Endothelial cell of umbilical vein (primary cell): ENCODE measurements around the gene MTM1. TPM values are rescaled to one million over a fixed set of nuclear protein-coding genes. Genes with fewer than 3 reads are reported as not detected.

Source experiments
- BruUV-seq: library from RNA; stranded (reverse); fragments of 400-500 nt; replicated peaks from 2 replicates; lab custom pipeline; 2021; lab: Mats Ljungman, UMichigan
- CTCF ChIA-PET: fragments of 300-600, 350-600 bp; sonication (Branson Sonifier 250); formaldehyde crosslinking; loops from one replicate; lab custom pipeline; 2021; ENCODE audit warnings: antibody characterized with exemption, inconsistent platforms; lab: Charles Lee
- POLR2A ChIA-PET: fragments of 300-600, 350-600 bp; sonication (Branson Sonifier 250); formaldehyde crosslinking; loops from one replicate; lab custom pipeline; 2021; ENCODE audit warnings: antibody characterized with exemption, inconsistent platforms; lab: Charles Lee
- DNase-seq: peaks from one replicate; pipeline ENCODE4 v3.0.0-alpha.2; 2011; ENCODE audit warnings: low read depth, low spot score
- FAIRE-seq: peaks from 2 replicates; lab custom pipeline; 2011; peaks lifted over from hg19 to GRCh38; lab: Jason Lieb, UNC
- H2AFZ ChIP-seq: 2 replicates; pipeline ENCODE4 v1.6.0; 2012; ENCODE audit warnings: low read depth, low read length, control low read depth, inconsistent platforms
- H3K27ac ChIP-seq: 2 replicates; pipeline ENCODE4 v1.5.1; 2011; ENCODE audit warnings: low read depth, mild to moderate bottlenecking, control low read depth, low read length, moderate library complexity; ENCODE audit not compliant: insufficient read depth
- H3K27me3 ChIP-seq, 2 experiments: 2 replicates each; pipeline versions ENCODE4 v1.6.0 to v1.6.1; 2011; ENCODE audit warnings: low read length in 2 of 2, mixed read lengths in 1 of 2; ENCODE audit not compliant: control insufficient read depth in 2 of 2, insufficient read depth in 2 of 2
- H3K36me3 ChIP-seq, 2 experiments: 2 replicates in 1 of 2; 3 replicates in 1 of 2; pipeline ENCODE4 v1.5.1; 2011; ENCODE audit warnings: low read length in 2 of 2, mild to moderate bottlenecking in 1 of 2, moderate library complexity in 1 of 2; ENCODE audit not compliant: control insufficient read depth in 2 of 2, insufficient read depth in 2 of 2; ENCODE audit errors: extremely low read depth in 1 of 2
- H3K4me1 ChIP-seq: 3 replicates; pipeline ENCODE4 v1.5.1; 2011; ENCODE audit warnings: mild to moderate bottlenecking, low read length; ENCODE audit not compliant: control insufficient read depth, insufficient read depth; ENCODE audit errors: extremely low read depth
- H3K4me2 ChIP-seq: 2 replicates; pipeline ENCODE4 v1.6.1; 2011; ENCODE audit warnings: low read length, control low read depth, mixed read lengths; ENCODE audit not compliant: insufficient read depth
- H3K4me3 ChIP-seq, 3 experiments: fragments of 200-600 bp in 1 of 3; sonication (generic), shearing (Covaris generic) in 1 of 3; replicated peaks in 1 of 3; 2 replicates each; pipeline ENCODE4 v1.5.1; 2011 to 2016; ENCODE audit warnings: control low read depth in 3 of 3, low read length in 3 of 3, mild to moderate bottlenecking in 2 of 3, inconsistent platforms in 1 of 3, low read depth in 1 of 3, moderate library complexity in 1 of 3; ENCODE audit not compliant: insufficient read depth in 1 of 3
- H3K79me2 ChIP-seq: 2 replicates; pipeline ENCODE4 v1.6.0; 2012; ENCODE audit warnings: low read length, inconsistent platforms; ENCODE audit not compliant: control insufficient read depth, insufficient read depth
- H3K9ac ChIP-seq: replicated peaks from 2 replicates; pipeline ENCODE3; 2011; ENCODE audit warnings: low read length, control low read depth; ENCODE audit not compliant: insufficient read depth; ENCODE audit errors: extremely low read depth
- H3K9me1 ChIP-seq: replicated peaks from 3 replicates; pipeline ENCODE4 v1.6.0; 2011; ENCODE audit warnings: mild to moderate bottlenecking, low read length; ENCODE audit not compliant: control insufficient read depth, insufficient read depth; ENCODE audit errors: extremely low read depth
- H3K9me3 ChIP-seq: replicated peaks from 2 replicates; pipeline ENCODE4 v1.5.1; 2012; ENCODE audit warnings: low read length, inconsistent platforms; ENCODE audit not compliant: control insufficient read depth, insufficient read depth
- H4K20me1 ChIP-seq: replicated peaks from 2 replicates; pipeline ENCODE3; 2011; ENCODE audit warnings: mild to moderate bottlenecking, low read length; ENCODE audit not compliant: control insufficient read depth, insufficient read depth; ENCODE audit errors: extremely low read depth
- EZH2 ChIP-seq: IDR thresholded peaks from 2 replicates; pipeline ENCODE4 v1.6.1; 2012; ENCODE audit warnings: borderline replicate concordance, low read depth, mild to moderate bottlenecking, moderate library complexity, low read length, inconsistent platforms; ENCODE audit not compliant: severe bottlenecking
- FOS ChIP-seq: IDR thresholded peaks from 2 replicates; pipeline ENCODE4 v1.6.1; 2011; ENCODE audit warnings: mild to moderate bottlenecking, low read length, moderate library complexity, borderline replicate concordance; ENCODE audit not compliant: insufficient read depth
- GATA2 ChIP-seq: IDR thresholded peaks from 2 replicates; pipeline ENCODE4 v1.7.0; 2011; ENCODE audit warnings: low read depth, mild to moderate bottlenecking, moderate library complexity, mixed read lengths, low read length; ENCODE audit not compliant: insufficient read length, insufficient read depth
- MAX ChIP-seq: IDR thresholded peaks from 2 replicates; pipeline ENCODE4 v1.6.1; 2011; ENCODE audit not compliant: insufficient read depth, insufficient read length
- MYC ChIP-seq: IDR thresholded peaks from one replicate; pipeline ENCODE4 v1.6.1; 2011; ENCODE audit warnings: mild to moderate bottlenecking, low read depth, low read length
- POLR2AphosphoS5 ChIP-seq: IDR thresholded peaks from 2 replicates; pipeline ENCODE4 v1.6.1; 2012; ENCODE audit warnings: low read depth, mild to moderate bottlenecking, control low read depth, low read length, moderate library complexity; ENCODE audit not compliant: insufficient read depth
- dilution Hi-C: fragments of 300-500 bp; cut with MboI; formaldehyde crosslinking; loops from one replicate; pipeline ENCODE4 v1.15.0; 2019; ENCODE audit warnings: low sequenced_read_pairs; ENCODE audit not compliant: extremely low pct_ligation_motif_present
- intact Hi-C: fragments of 100-400 bp; cut with micrococcal nuclease; formaldehyde crosslinking; loops from one replicate; pipeline ENCODE4 v1.10.0; 2022
- polyA plus RNA-seq, 4 experiments: library from polyadenylated mRNA; depleted of rRNA in 3 of 4; stranded (reverse) in 3 of 4; unstranded in 1 of 4; fragments of >200 nt; gene quantifications; 2 replicates each; pipeline versions ENCODE4 v1.2.1 to v1.2.3, GENCODE V29; 2011 to 2012; ENCODE audit warnings: missing spikeins in 1 of 4
- total RNA-seq: library from RNA; stranded (reverse); gene quantifications from 2 replicates; pipeline ENCODE4 v1.2.3, GENCODE V29; 2021

The MTM1 gene
- total and polyA plus RNA-seq, 2 donors (not counting 3 experiments of a cell fraction or from before 2014, with no cell fraction given), result 2.4 to 13.2 TPM

GRCh38 chrX:150529587-150529986, 38.8 kb upstream of the MTM1 start:
- Histone ChIP-seq H3K9me1 (no peaks in the 10 kb centered on the region), H3K9ac (no peak overlapping the region), H3K9me3 (no peaks in the 10 kb centered on the region), H2AFZ (no peak overlapping the region), H3K27me3 (no peaks in the 10 kb centered on the region), H3K79me2 (no peaks in the 10 kb centered on the region), H3K27ac (no peak overlapping the region), H3K4me2 (no peak overlapping the region), H3K36me3 (no peaks in the 10 kb centered on the region), H3K4me1 (no peaks in the 10 kb centered on the region), H4K20me1 (no peaks in the 10 kb centered on the region), H3K4me3 (no peak overlapping the region)
- POLR2A ChIA-PET, result no interaction called here
- BruUV-seq, result no TSS peak
- TF ChIP-seq POLR2AphosphoS5, result no peak
- TF ChIP-seq FOS, result no peak
- no peak for TF ChIP-seq EZH2
- no peak for TF ChIP-seq MYC
- no peak for DNase-seq
- FAIRE-seq, result no peak
- dilution Hi-C loops, result no loop called here
- intact Hi-C loops, result no loop called here
- CTCF ChIA-PET, result no interaction called here

DNA sequence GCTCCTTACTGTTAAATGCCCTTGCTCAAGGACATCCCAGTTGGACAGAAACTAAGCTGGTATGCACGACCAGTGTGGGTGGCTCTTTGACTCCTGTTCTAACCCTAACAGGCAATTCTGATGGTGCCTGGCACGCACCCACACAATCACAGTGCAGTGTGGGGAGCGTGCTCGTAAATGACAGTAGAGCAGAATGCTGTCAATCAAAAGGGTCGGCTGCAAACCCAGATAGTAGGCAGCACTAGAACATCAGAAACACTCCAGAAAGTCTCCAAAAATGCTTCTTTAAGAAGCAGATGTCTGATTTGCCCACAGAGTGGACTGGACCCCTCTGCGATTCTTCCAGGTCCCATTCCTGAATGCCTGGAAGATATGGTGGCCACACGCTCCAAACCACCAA, 37.6 kb upstream of the MTM1 start:
- dilution Hi-C loops, result no loop called here
- intact Hi-C loops, result no loop called here
- H3K27ac ChIP-seq, result no peak overlapping the region
- no peaks in the 10 kb centered on the region for H3K36me3 ChIP-seq
- H3K9me3 ChIP-seq, result no peaks in the 10 kb centered on the region
- DNase-seq (no peak), FAIRE-seq (no peak)
- ChIA-PET CTCF (interaction anchor here (1.0 kb wide), 1 partner anchor 26 kb away, joined by 3 read pairs; no protein-coding TSS in a partner anchor), POLR2A (no interaction called here)
- BruUV-seq, result no TSS peak
- H3K4me1 ChIP-seq, result no peaks in the 10 kb centered on the region
- H4K20me1 ChIP-seq, result no peaks in the 10 kb centered on the region
- no peak overlapping the region for H3K4me3 ChIP-seq
- peaks cover 0 to 3% of the 10 kb centered on the region in 2 experiments for H3K27me3 ChIP-seq
- H3K9me1 ChIP-seq, result no peaks in the 10 kb centered on the region
- H3K9ac ChIP-seq, result no peak overlapping the region
- H2AFZ ChIP-seq, result no peak overlapping the region
- H3K79me2 ChIP-seq, result no peaks in the 10 kb centered on the region
- no peak for TF ChIP-seq EZH2
- no peak for TF ChIP-seq GATA2
- TF ChIP-seq MAX, result no peak
- TF ChIP-seq MYC, result no peak
- no peak overlapping the region for H3K4me2 ChIP-seq
